Stimulated activated CD4-positive, alpha-beta T cell treated with anti-CD3 and anti-CD28 coated beads, TNF-alpha, amount 100 ng/mL, for 1 hour (primary cell): ENCODE results near the gene CNTNAP2.

Experiments
- DNase-seq, 3 donors: peaks; one replicate each; pipeline ENCODE4 v3.0.0-alpha.2; 2020; ENCODE audit warnings: low read depth in 3 of 3, low spot score in 1 of 3

Gene CNTNAP2

GRCh38 chr7:147990079-147990478, 1873.5 kb downstream of the CNTNAP2 start:
- no peak for DNase-seq

- DNase-seq: no peak
Measured at GRCh38 chr7:147990942-147991341, 1874.3 kb downstream of the CNTNAP2 start.

- DNase-seq: no peak
Measured at GRCh38 chr7:147992698-147993097, 1876.1 kb downstream of the CNTNAP2 start.

- no peak for DNase-seq
Measured at GRCh38 chr7:147997636-147998035, 1881.0 kb downstream of the CNTNAP2 start.

GRCh38 chr7:147999962-148000361, 1883.4 kb downstream of the CNTNAP2 start:
- DNase-seq: no peak

- DNase-seq: no peak
Measured at GRCh38 chr7:148011753-148012152, 1895.2 kb downstream of the CNTNAP2 start.

- DNase-seq: no peak
Measured at GRCh38 chr7:148014001-148014400, 1897.4 kb downstream of the CNTNAP2 start.

- DNase-seq: no peak
Measured at GRCh38 chr7:148014541-148014940, 1897.9 kb downstream of the CNTNAP2 start.

- no peak for DNase-seq
Measured at GRCh38 chr7:148017126-148017525, 1900.5 kb downstream of the CNTNAP2 start.

GRCh38 chr7:148020679-148021078, 1904.1 kb downstream of the CNTNAP2 start:
- no peak for DNase-seq

- no peak for DNase-seq
Measured at GRCh38 chr7:148021507-148022045, 1905.0 kb downstream of the CNTNAP2 start.

- DNase-seq: no peak
Measured at GRCh38 chr7:148022832-148023231, 1906.2 kb downstream of the CNTNAP2 start.

GRCh38 chr7:148026713-148027112, 1910.1 kb downstream of the CNTNAP2 start:
- DNase-seq: no peak

- no peak for DNase-seq
Measured at GRCh38 chr7:148028165-148028564, 1911.6 kb downstream of the CNTNAP2 start.

- no peak for DNase-seq
Measured at GRCh38 chr7:148031019-148031418, 1914.4 kb downstream of the CNTNAP2 start.

- no peak for DNase-seq
Measured at GRCh38 chr7:148031811-148032210, 1915.2 kb downstream of the CNTNAP2 start.

GRCh38 chr7:148035950-148036349, 1919.3 kb downstream of the CNTNAP2 start:
- no peak for DNase-seq

GRCh38 chr7:148037044-148037443, 1920.4 kb downstream of the CNTNAP2 start:
- DNase-seq: no peak

- no peak for DNase-seq
Measured at GRCh38 chr7:148041156-148041555, 1924.6 kb downstream of the CNTNAP2 start.

GRCh38 chr7:148042935-148043631, 1926.5 kb downstream of the CNTNAP2 start:
- DNase-seq: no peak

GRCh38 chr7:148044173-148044572, 1927.6 kb downstream of the CNTNAP2 start:
- no peak for DNase-seq

GRCh38 chr7:148045521-148045920, 1928.9 kb downstream of the CNTNAP2 start:
- DNase-seq: no peak

GRCh38 chr7:148049068-148049467, 1932.5 kb downstream of the CNTNAP2 start:
- no peak for DNase-seq
